IPS-20b (cell line): Measurements from ENCODE around the gene E2F1.

ENCODE experiments used
- H3K27ac ChIP-seq: one replicate; pipeline ENCODE4 v1.5.1; 2013; ENCODE audit warnings: low read length
- H3K27me3 ChIP-seq: 2 replicates; pipeline ENCODE4 v1.6.1; 2013; ENCODE audit warnings: mild to moderate bottlenecking, low read length, inconsistent platforms; ENCODE audit not compliant: insufficient read depth
- H3K36me3 ChIP-seq: 2 replicates; pipeline ENCODE4 v1.6.1; 2013; ENCODE audit warnings: low read depth, mild to moderate bottlenecking, inconsistent platforms, low read length, moderate library complexity; ENCODE audit not compliant: insufficient read depth
- H3K4me1 ChIP-seq: 2 replicates; pipeline ENCODE4 v1.6.1; 2013; ENCODE audit warnings: mild to moderate bottlenecking, control low read depth, inconsistent platforms, low read length, moderate library complexity; ENCODE audit not compliant: insufficient read depth
- H3K4me3 ChIP-seq: 2 replicates; pipeline ENCODE4 v1.5.1; 2013; ENCODE audit warnings: mild to moderate bottlenecking, low read length, inconsistent platforms
- H3K9ac ChIP-seq: 2 replicates; pipeline ENCODE4 v1.6.1; 2013; ENCODE audit warnings: low read depth, mild to moderate bottlenecking, inconsistent platforms, low read length, moderate library complexity
- H3K9me3 ChIP-seq: 2 replicates; pipeline ENCODE4 v1.6.1; 2013; ENCODE audit warnings: mild to moderate bottlenecking, low read depth, low read length, inconsistent platforms; ENCODE audit not compliant: insufficient read depth

E2F1 gene

DNA sequence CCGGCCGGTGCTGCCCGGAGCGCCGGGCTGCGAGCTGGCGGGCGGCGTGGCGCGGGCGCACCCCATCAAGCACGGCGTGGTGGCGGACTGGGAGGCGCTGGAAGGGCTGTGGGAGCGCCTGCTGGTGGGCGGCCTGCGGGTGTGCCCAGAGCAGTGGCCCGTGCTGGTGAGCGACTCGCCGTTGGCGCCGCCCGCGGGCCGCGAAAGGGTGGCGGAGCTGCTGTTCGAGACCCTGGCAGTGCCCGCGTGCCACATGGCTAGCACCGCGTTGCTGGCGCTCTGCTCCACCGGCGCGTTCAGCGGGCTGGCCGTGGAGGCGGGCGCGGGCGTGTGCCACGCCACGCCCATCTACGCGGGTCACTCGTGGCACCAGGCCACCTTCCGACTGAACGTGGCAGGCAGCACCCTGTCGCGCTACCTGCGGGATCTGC lies 18.9 kb downstream of the E2F1 start:
- Histone ChIP-seq H3K9me3 (no peaks in the 10 kb centered on the region), H3K27me3 (peaks cover 19% of the 10 kb centered on the region), H3K36me3 (peaks cover 19% of the 10 kb centered on the region), H3K27ac (no peak overlapping the region), H3K4me3 (peak overlapping the region; percentile 69), H3K9ac (no peak overlapping the region; the same call in 1 of the 2 replicates), H3K4me1 (peaks cover 11% of the 10 kb centered on the region; the same call in 1 of the 2 replicates)

DNA sequence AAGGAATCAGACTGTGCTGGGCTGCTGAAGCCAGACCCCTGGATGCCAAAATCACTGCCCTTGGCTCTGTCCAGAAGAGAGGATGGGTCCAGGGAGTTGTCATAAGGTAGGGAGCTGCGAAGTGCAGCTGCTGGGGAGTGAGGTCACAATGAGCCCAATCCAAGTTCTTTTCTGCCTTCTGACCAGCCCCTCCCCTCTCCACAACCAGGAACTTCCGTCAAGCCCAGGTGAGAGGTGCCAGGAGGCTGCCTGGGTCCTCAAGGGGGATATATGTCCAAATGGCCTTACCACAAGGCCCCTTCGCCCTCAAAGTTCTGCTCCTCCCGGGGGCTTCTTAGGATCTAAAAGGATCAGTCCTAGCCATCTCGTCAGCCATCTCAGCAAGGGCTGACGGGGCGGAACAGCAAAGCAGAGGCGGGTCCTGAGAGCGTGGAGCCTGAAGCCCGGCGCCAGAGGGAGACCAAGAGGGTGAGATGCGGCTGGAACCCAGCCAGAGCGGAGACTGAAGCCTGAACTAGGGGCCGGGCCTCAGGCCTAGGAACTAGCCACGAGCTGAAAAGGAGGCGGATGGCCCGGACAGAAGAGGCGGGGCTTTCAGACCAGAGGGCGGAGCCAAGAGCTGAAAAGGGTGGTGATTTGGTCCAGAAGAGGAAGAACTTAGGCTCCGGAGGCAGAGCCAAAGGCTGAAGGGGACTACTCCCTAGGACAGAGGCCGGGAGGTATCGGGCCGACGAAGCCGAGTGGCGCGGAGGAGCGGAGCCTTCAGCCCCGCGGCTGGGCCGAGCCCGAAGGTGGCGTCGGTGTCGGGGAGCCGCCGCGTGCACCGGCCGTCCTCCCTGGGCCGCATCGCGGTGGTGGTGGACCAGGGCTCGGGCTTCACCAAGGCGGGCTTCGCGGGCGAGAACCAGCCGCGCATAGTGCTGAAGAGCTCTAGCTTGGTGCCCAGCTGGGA lies 19.6 kb downstream of the E2F1 start, which contains the start of gene ACTL10:
Gene ACTL10 (plus strand): TSS at position 651 of the 952 bp plus-strand sequence. CDS start 555 bp downstream, outside the sequence.
- Histone ChIP-seq H3K27ac (no peak within 1 kb of the TSS), H3K4me3 (peak within 1 kb of the TSS; percentile 69), H3K36me3 (peaks cover 16% of the 10 kb centered on the region)

DNA sequence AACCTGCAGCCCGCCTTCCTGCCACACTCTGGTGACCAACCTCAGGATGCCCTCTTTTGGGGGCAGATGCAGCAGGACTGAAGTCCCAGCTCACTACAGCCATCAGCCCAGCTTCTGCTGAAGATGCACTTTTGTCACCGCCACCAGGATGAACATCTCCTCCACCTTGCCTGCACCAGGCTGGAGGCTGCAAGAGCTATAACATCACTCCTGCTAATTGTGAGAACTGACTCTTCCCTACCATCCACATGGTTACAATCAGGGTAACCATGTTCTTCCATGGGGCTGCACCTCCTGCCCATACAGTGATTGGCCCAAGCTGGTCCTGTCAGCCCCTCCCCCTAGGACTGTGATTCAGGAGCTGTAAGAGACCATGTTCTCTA lies 21.4 kb downstream of the E2F1 start:
- Histone ChIP-seq H3K9me3 (no peaks in the 10 kb centered on the region), H3K9ac (peak overlapping the region; percentile 81; the same call in 1 of the 2 replicates), H3K4me1 (peaks cover 11% of the 10 kb centered on the region; the same call in 1 of the 2 replicates), H3K27ac (no peak overlapping the region), H3K36me3 (peaks cover 8% of the 10 kb centered on the region), H3K27me3 (peaks cover 19% of the 10 kb centered on the region), H3K4me3 (no peak overlapping the region)

More for the DNA sequence above, 19.6 kb downstream of the E2F1 start, which contains the start of gene ACTL10:
- Histone ChIP-seq H3K27me3 (peaks cover 19% of the 10 kb centered on the region), H3K9me3 (no peaks in the 10 kb centered on the region), H3K4me1 (peaks cover 11% of the 10 kb centered on the region; the same call in 1 of the 2 replicates), H3K9ac (peak within 1 kb of the TSS; percentile 72; the same call in 1 of the 2 replicates)

DNA sequence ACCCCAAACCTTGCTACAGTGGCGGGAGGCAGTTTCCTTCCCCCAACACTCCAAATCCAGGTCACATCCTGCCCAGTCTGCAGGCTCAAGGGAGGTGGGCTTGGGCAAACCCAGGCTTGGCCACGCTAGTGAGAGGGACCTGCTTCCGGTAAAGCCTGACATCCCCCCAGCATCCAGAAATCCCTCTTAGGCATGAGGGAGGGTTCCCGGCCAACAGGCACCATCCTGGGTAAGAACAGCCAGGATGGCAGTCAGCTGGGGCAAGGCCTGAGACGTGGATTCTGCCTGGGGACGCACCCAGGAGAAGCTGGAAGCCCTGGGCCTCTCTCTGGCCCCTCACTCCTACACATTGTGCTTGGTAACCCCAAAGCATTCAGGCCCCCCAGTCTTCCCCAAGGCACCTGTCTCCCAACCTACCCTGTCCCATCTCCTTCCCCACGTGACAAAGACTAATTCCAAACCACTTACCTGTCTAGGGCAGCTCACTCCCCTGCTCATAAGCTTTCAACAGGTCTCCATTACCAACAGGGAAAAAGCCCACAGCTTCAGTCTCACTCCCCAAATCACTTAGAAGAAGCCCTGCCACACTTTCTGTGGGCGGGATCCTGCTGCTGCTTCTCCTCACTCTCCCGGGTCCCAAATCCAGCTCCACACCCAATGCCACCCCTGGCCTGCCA lies 22.0 kb downstream of the E2F1 start:
- peaks cover 8% of the 10 kb centered on the region for H3K36me3 ChIP-seq
- H3K27ac ChIP-seq, result no peak overlapping the region
- H3K9me3 ChIP-seq, result no peaks in the 10 kb centered on the region
- H3K9ac ChIP-seq, result peak overlapping the region; percentile 81; the same call in 1 of the 2 replicates
- H3K4me1 ChIP-seq, result peaks cover 11% of the 10 kb centered on the region; the same call in 1 of the 2 replicates
- H3K27me3 ChIP-seq, result peaks cover 19% of the 10 kb centered on the region
- H3K4me3 ChIP-seq, result peak overlapping the region; percentile 74

DNA sequence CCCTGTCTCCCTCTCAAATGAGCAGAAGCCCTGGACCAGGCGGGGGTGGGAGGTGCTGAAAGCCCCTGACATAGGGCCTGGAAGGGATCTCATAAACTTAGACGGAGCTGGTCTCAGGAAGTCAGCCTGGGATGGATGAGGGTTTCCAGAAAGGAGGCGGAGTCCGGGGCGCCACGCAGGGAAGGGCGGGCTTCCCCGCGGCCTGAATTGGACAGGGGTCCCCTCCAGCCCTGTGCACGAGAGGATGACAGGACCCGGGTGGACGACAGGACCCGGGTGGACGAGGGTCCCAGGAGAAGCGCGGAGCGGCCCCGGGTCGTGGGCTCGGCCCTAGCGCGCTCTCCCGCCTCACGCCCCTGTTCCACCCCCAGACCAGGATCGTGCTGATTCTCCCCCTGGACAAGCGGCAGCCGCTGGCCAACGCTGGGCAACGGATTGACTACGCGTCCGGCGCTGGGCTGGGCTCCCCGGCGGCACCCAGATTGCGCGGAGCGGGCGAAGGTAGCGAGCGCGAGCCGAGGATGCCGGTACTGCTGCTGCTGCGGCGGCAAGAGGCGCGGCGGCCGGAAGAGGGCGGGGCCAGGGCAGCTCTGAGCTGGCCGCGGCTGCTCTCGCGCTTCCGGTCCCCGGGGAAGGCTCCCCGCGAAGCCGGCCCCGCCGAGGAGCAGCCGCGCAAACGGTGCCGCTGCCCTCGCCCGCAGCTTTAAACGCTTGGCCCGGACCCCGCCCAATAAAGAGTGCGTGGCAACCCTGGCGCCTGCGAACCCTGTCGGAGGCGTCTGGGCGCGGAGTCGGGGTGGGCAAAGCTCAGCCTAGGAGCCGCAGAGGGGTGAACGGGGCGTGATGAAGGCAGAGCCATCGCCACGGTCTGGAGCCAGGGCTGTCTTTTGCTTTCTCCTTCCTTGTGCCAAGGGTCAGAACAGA lies 22.8 kb downstream of the E2F1 start:
- Histone ChIP-seq H3K4me1 (peaks cover 11% of the 10 kb centered on the region; the same call in 1 of the 2 replicates), H3K9ac (peak overlapping the region; percentile 81; the same call in 1 of the 2 replicates), H3K4me3 (peak overlapping the region; percentile 74), H3K27ac (no peak overlapping the region), H3K9me3 (no peaks in the 10 kb centered on the region), H3K27me3 (peaks cover 19% of the 10 kb centered on the region), H3K36me3 (no peaks in the 10 kb centered on the region)

DNA sequence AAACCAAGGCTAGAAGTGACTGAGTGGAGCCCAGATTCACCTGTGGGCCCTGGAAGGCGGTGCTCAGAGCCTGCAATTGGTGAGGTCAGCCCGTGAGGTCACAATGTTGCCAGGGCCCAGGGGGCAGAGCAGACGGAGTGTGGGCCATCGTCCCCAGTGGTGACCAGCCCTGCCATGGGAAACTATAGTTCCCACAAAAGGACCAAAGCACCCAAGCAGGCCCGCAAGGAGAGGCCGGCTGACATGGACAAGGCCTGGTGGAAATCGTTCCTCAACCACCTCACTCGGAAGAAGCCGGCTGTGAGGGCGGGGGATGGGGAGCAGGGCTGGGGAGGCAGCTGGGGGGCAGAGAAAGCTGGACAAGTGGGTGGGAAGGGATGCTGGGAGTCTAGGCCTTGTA lies 24.0 kb downstream of the E2F1 start, which contains the start of gene C20orf144:
Gene C20orf144 (plus strand): TSS at position 156 of the 400 bp plus-strand sequence. CDS start 19 bp downstream, at position 175.
- H3K9ac ChIP-seq, result peak within 1 kb of the TSS; percentile 81; the same call in 1 of the 2 replicates
- peaks cover 5% of the 10 kb centered on the region; the same call in 1 of the 2 replicates for H3K36me3 ChIP-seq
- peak within 1 kb of the TSS; percentile 74; the same call in 1 of the 2 replicates for H3K4me3 ChIP-seq
- H3K27me3 ChIP-seq, result peaks cover 11% of the 10 kb centered on the region; the same call in 1 of the 2 replicates
- H3K9me3 ChIP-seq, result no peaks in the 10 kb centered on the region
- no peak within 1 kb of the TSS for H3K27ac ChIP-seq
- H3K4me1 ChIP-seq, result peaks cover 11% of the 10 kb centered on the region; the same call in 1 of the 2 replicates

DNA sequence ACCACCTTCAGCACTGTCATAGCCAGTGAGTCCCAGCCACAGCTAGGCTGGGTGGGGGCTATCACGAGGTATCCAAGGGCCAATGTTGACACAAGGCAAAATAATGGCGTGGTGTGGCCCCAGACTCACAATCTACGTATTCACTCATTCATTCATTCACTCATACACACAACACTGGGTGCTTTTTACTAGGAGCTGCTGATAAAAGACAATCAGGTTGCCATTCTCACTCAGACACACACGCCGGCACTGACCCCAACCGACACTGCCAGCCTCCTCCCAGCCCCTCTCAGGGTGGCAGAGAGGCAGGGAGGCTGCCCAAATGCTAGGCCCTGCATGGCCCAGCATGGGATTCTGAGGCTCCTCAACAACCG lies 25.5 kb downstream of the E2F1 start:
- Histone ChIP-seq H3K9ac (no peak overlapping the region), H3K36me3 (peaks cover 5% of the 10 kb centered on the region; the same call in 1 of the 2 replicates), H3K9me3 (no peaks in the 10 kb centered on the region)

DNA sequence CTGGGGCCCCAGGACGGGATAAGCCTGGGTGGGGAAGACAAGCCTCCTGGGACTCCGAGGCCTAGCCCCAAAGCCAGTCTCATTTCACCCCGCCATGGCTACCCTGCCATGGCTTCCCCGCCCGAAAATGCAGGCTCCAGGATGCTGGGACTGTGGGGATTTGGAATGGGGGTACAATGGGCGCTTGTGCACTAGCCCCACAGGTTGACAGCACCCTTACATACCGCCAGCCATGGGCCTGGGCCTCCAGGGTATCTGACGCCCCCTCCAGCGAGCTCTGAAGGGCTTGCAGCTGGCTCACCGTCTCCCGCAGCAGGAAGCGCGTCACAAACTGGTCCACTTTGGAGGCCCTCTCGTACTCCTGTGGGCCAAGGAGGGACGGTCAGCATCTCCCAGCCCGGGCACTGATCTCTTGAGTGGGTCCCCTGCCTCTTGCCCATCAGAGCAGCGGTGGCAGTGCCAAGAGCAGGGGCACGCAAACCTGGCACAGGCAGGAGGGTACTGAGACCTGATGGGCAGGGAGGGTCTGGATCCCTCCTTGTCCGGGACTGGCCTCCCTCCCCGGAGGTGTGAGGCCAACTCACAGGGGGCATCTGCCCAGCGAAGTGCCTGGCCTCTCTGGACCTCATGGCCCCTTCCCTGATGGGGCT lies 26.0 kb downstream of the E2F1 start:
- H3K27me3 ChIP-seq, result peaks cover 10% of the 10 kb centered on the region; the same call in 1 of the 2 replicates
- H3K9ac ChIP-seq, result no peak overlapping the region
- no peaks in the 10 kb centered on the region for H3K9me3 ChIP-seq
- peaks cover 5% of the 10 kb centered on the region; the same call in 1 of the 2 replicates for H3K4me1 ChIP-seq
- peaks cover 5% of the 10 kb centered on the region; the same call in 1 of the 2 replicates for H3K36me3 ChIP-seq
- H3K4me3 ChIP-seq, result no peak overlapping the region
- no peak overlapping the region for H3K27ac ChIP-seq

More for the DNA sequence above, 25.5 kb downstream of the E2F1 start:
- H3K4me3 ChIP-seq, result no peak overlapping the region
- peaks cover 10% of the 10 kb centered on the region; the same call in 1 of the 2 replicates for H3K27me3 ChIP-seq
- H3K27ac ChIP-seq, result no peak overlapping the region
- peaks cover 5% of the 10 kb centered on the region; the same call in 1 of the 2 replicates for H3K4me1 ChIP-seq

DNA sequence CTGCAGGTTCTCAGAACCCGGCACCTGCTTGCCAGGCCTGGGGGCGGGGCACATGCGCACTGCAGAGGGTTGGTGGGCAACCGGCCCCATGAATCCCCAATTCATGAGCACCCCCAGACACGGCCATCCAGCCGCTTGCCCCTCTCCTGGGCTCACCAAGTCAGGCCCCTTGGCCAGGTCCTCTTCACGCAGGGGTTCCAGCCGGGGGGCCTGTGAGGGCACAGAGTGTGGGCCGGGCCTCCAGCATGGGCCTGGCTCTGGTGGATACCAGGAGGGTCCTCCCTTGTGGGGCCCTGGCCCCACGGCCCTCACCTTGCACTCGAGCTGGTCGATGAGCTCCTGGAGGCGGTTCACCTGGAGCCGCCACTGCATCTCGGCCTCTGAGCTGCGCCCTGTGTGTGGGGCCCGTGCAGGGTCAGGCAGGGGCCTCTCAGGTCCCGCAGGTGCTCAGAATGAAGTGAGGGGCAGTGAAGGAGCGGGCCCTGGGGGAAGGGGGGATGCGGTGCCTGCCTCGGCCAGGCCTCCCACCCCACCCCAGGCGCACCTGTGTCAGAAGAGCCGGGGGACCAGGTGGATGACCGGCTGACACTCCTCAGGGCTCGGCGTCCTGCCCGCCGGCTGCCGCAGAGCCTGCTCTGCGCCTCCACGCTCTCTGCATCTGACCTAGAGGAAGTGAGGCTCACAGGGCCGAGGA lies 26.7 kb downstream of the E2F1 start:
- Histone ChIP-seq H3K36me3 (peaks cover 5% of the 10 kb centered on the region; the same call in 1 of the 2 replicates), H3K27me3 (peaks cover 4% of the 10 kb centered on the region; the same call in 1 of the 2 replicates), H3K4me1 (peaks cover 4% of the 10 kb centered on the region; the same call in 1 of the 2 replicates), H3K4me3 (no peak overlapping the region), H3K9me3 (no peaks in the 10 kb centered on the region), H3K27ac (no peak overlapping the region), H3K9ac (no peak overlapping the region)
